ENCODE data around the gene MSMP. TPM values are rescaled to one million over a fixed set of nuclear protein-coding genes. Genes with fewer than 3 reads are reported as not detected.

MSMP gene
- total RNA-seq, 4 donors from 2014 or later: not detected

GRCh38 chr9:35748242-35748857, 5.7 kb downstream of the MSMP start:
- Histone ChIP-seq H3K27me3 (no peaks in the 10 kb centered on the region), H3K9me3 (no peaks in the 10 kb centered on the region), H3K36me3 (peaks cover 0 to 33% (median 10%) of the 10 kb centered on the region in 4 donors), H3K4me3 (peak overlapping the region; percentile 20 to 93 (median 72)), H3K27ac (peak overlapping the region; percentile 92 to 97 (median 94)), H3K4me1 (peaks cover 6 to 47% (median 38%) of the 10 kb centered on the region in 4 donors)
- WGBS, 2 donors (ENCODE audit: low coverage in 1 of 2): 1% methylated on average over 21 of the region's 24 CpGs; no CpG with 5 or more reads in 1 of the 2 donors
- intact Hi-C loops (cut with DNase I; ENCODE audit: low total_unique reads) (no loop called here), in situ Hi-C loops (cut with MboI; ENCODE audit: low pct_ligation_motif_present in 1 of 4, low pct_unique_long_range_greater_than_20kb in 1 of 4, low sequenced_read_pairs in 3 of 4) (loop anchor here in 1 of 4 donors (10.0 kb wide), 1 partner anchor 94 kb away; the partner anchor contains the start of genes CCDC107, RMRP and SIT1)
- no peak for TF ChIP-seq POLR2A (IDR thresholded peaks at IDR 0.05)
- no peak for TF ChIP-seq CTCF (IDR thresholded peaks at IDR 0.05)
- TF ChIP-seq EP300 (IDR thresholded peaks at IDR 0.05; ENCODE audit: low read depth): no peak
- TF ChIP-seq POLR2AphosphoS5 (IDR thresholded peaks at IDR 0.05): no peak
- no peak for DNase-seq

DNA sequence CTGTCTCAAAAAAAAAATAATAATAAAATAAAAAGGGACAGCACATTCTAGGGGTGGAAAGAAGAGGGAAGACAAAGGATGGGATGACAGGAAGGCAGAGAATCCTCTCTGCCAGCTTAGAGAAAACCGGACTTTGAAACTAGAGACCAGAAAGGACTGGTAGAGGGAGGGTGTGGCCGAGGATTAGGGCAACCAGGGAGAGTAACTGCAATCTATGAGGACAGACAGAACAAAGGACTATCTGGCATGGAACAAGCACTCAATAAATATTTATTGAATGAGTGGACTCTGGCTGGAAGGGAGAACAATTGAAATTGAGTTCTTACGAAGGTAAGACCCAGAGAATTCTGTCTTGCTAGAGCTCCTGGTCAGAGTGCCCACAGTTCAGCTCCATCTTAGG, 7.5 kb downstream of the MSMP start:
- H3K4me1 ChIP-seq: peaks cover 6 to 47% (median 38%) of the 10 kb centered on the region in 4 donors
- 0 to 30% methylated on average over 2 to 3 of the region's 3 CpGs for WGBS, 2 donors (ENCODE audit: low coverage in 1 of 2)
- peak; percentile 31 for TF ChIP-seq POLR2A (IDR thresholded peaks at IDR 0.05)
- no peak for TF ChIP-seq EP300 (IDR thresholded peaks at IDR 0.05; ENCODE audit: low read depth)
- TF ChIP-seq POLR2AphosphoS5 (IDR thresholded peaks at IDR 0.05): peak in 2 of 3 donors; percentile 27 to 64
- no peaks in the 10 kb centered on the region for H3K9me3 ChIP-seq
- H3K36me3 ChIP-seq: peaks cover 0 to 31% (median 12%) of the 10 kb centered on the region in 4 donors
- H3K27me3 ChIP-seq: no peaks in the 10 kb centered on the region
- DNase-seq: peak; percentile 61
- intact Hi-C loops (cut with DNase I; ENCODE audit: low total_unique reads): no loop called here
- in situ Hi-C loops (cut with MboI; ENCODE audit: low pct_ligation_motif_present in 1 of 4, low pct_unique_long_range_greater_than_20kb in 1 of 4, low sequenced_read_pairs in 3 of 4): loop anchor here in 1 of 4 donors (10.0 kb wide), 1 partner anchor 92 kb away; the partner anchor contains the start of genes CCDC107, RMRP and SIT1
- peak overlapping the region; percentile 92 to 97 (median 94) for H3K27ac ChIP-seq
- H3K4me3 ChIP-seq: peak overlapping the region; percentile 20 to 93 (median 72)

DNA sequence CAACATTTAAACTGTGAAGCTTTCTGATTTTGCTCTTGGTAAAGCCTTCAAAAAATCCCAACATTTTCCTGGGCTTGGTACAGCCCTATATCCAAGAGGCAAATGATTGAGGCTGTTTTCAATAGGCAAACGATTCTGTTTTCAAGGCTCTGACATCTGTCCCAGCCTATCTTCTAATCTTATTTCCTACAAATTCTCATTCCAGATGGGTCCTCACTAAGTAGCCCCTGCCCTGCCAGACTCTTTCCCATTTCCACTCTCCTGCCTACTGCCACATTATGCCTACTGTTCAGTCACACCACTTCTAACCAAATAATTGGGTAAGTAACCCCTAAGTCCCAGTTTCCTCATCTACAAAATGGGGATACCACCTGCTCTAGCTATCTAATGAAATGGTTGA, 8.5 kb downstream of the MSMP start:
- H3K4me3 ChIP-seq: peak overlapping the region in 3 of 4 donors; percentile 71 to 93 (median 72)
- peaks cover 0 to 36% (median 10%) of the 10 kb centered on the region in 4 donors for H3K36me3 ChIP-seq
- TF ChIP-seq POLR2A (IDR thresholded peaks at IDR 0.05): no peak
- TF ChIP-seq POLR2AphosphoS5 (IDR thresholded peaks at IDR 0.05): no peak
- no peak for TF ChIP-seq CTCF (IDR thresholded peaks at IDR 0.05)
- TF ChIP-seq EP300 (IDR thresholded peaks at IDR 0.05; ENCODE audit: low read depth): no peak
- no peaks in the 10 kb centered on the region for H3K27me3 ChIP-seq
- H3K27ac ChIP-seq: peak overlapping the region; percentile 17 to 97 (median 72)
- intact Hi-C loops (cut with DNase I; ENCODE audit: low total_unique reads): no loop called here
- DNase-seq: no peak
- in situ Hi-C loops (cut with MboI; ENCODE audit: low pct_ligation_motif_present in 1 of 4, low pct_unique_long_range_greater_than_20kb in 1 of 4, low sequenced_read_pairs in 3 of 4): loop anchor here in 1 of 4 donors (10.0 kb wide), 1 partner anchor 91 kb away; the partner anchor contains the start of genes CCDC107, RMRP and SIT1
- peaks cover 6 to 45% (median 38%) of the 10 kb centered on the region in 4 donors for H3K4me1 ChIP-seq
- 40 to 53% methylated on average over 1 of the region's 1 CpG for WGBS, 2 donors (ENCODE audit: low coverage in 1 of 2)
- no peaks in the 10 kb centered on the region for H3K9me3 ChIP-seq

- intact Hi-C loops (cut with DNase I; ENCODE audit: low total_unique reads) (no loop called here), in situ Hi-C loops (cut with MboI; ENCODE audit: low pct_ligation_motif_present in 1 of 4, low pct_unique_long_range_greater_than_20kb in 1 of 4, low sequenced_read_pairs in 3 of 4) (loop anchor here in 1 of 4 donors (10.0 kb wide), 1 partner anchor 89 kb away; the partner anchor contains the start of genes CCDC107, RMRP and SIT1)
- no peak for TF ChIP-seq CTCF (IDR thresholded peaks at IDR 0.05)
- TF ChIP-seq POLR2A (IDR thresholded peaks at IDR 0.05): no peak
- no peak for TF ChIP-seq EP300 (IDR thresholded peaks at IDR 0.05; ENCODE audit: low read depth)
- no peak for TF ChIP-seq POLR2AphosphoS5 (IDR thresholded peaks at IDR 0.05)
- Histone ChIP-seq H3K9me3 (no peaks in the 10 kb centered on the region), H3K27me3 (no peaks in the 10 kb centered on the region), H3K36me3 (peaks cover 0 to 51% (median 17%) of the 10 kb centered on the region in 4 donors), H3K4me1 (peaks cover 6 to 37% (median 28%) of the 10 kb centered on the region in 4 donors), H3K4me3 (no peak overlapping the region), H3K27ac (peak overlapping the region in 1 of 4 donors; percentile 52)
- 57 to 83% methylated on average over 3 to 8 of the region's 8 CpGs for whole genome bisulfite sequencing, 2 donors (ENCODE audit: low coverage in 1 of 2)
- no peak for DNase-seq
Measured at GRCh38 chr9:35743880-35744518, 10.1 kb downstream of the MSMP start.
